HL-60 (cell line): ENCODE results near the gene RNF220.

Experiments
- DNase-seq, 2 experiments: peaks; one replicate each; pipeline ENCODE4 v3.0.0-alpha.2; 2010 to 2020; ENCODE audit warnings: low read depth in 1 of 2, low spot score in 1 of 2
- H3K27ac ChIP-seq: fragments of 250-450 bp; sonication (Bioruptor Pico); replicated peaks from 2 replicates; pipeline ENCODE4 v1.5.1; 2020; ENCODE audit warnings: mild to moderate bottlenecking, moderate library complexity
- H3K27me3 ChIP-seq: fragments of 250-450 bp; sonication (Bioruptor Pico); 2 replicates; pipeline ENCODE4 v1.5.1; 2021; ENCODE audit warnings: mild to moderate bottlenecking, moderate library complexity; ENCODE audit not compliant: insufficient read depth, poor library complexity, severe bottlenecking
- H3K4me3 ChIP-seq: replicated peaks from 2 replicates; pipeline ENCODE4 v1.5.1; 2011; ENCODE audit warnings: mild to moderate bottlenecking, control low read depth, low read length; ENCODE audit not compliant: insufficient read depth
- GABPA ChIP-seq: IDR thresholded peaks from 2 replicates; pipeline ENCODE4 v1.6.1; 2012; ENCODE audit warnings: low read depth
- POLR2AphosphoS5 ChIP-seq: IDR thresholded peaks from 2 replicates; pipeline ENCODE4 v1.6.1; 2012; ENCODE audit warnings: low read depth
- SPI1 ChIP-seq: IDR thresholded peaks from 2 replicates; pipeline ENCODE4 v1.6.1; 2012; ENCODE audit warnings: low read depth, mild to moderate bottlenecking, borderline replicate concordance
- TF ChIP-seq, protein P1 (sequence below): IDR thresholded peaks from 2 replicates; pipeline ENCODE4 v1.6.1; 2012; ENCODE audit warnings: low read depth; ENCODE audit not compliant: insufficient replicate concordance
- TF ChIP-seq, protein P2 (sequence below): IDR thresholded peaks from one replicate; pipeline ENCODE4 v1.5.1; 2011; ENCODE audit warnings: low read length, control low read depth, inconsistent platforms; ENCODE audit not compliant: insufficient read depth

RNF220 gene

DNA sequence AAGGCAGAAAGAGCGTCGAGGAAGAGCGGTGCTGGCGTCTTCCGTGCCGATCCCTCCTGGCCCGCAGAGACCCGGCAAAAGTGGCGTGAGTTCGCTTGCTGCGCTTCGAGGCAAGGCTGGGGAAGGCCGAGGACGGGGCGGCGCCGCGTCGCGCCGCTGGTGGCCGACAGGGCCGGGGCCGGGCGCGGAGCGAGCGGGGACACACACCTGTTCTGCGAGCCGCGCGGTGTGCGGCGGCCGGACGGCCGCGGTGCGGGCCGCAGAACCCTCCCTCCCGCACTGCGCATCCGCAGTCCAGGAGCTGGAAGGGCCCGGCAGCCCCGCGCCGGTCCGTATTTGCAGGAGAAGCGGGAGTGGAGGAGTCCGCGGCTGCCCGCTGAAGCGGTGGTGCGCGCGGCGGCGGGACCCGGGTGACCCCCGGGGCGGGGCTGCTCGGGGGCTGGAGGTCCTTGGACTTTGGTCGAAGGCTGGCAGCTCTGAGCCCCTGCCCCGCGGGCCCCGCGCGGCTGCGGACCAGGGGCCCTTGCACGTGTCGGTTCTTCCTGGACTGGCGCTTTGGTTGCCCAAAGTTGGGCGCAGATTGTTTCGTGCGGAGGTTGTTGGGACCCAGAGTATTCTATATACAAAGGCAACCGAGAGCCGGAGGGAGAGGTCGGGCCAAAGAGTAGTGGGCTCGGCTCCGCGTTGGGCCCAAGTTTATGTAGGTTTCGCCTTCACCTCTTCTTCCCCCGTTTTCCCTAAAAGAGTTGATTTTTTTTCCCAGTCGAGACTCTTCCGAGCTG is 2.6 kb downstream of the RNF220 start:
- H3K27me3 ChIP-seq, result peaks cover 76% of the 10 kb centered on the region
- DNase-seq, result no peak

DNA sequence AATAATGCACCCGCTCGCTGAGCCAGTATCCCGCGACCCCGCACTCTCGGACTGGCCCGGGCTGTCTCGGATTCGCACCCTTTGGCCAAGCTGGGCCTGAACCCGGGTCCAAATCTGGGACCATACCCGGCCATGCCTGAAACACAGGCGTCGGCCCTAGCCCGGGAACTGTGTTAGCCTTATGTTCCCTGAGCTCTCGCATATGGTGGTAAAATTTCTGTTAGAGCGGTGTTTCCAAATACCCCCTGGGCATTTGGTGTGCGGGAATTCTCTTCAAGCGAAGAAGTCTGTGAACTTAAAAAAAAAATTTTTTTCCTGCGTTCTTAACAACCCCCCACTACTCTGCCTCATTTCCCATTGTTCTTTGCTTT is 3.1 kb downstream of the RNF220 start:
- H3K4me3 ChIP-seq, result no peak overlapping the region
- TF ChIP-seq GABPA (no peak), POLR2AphosphoS5 (no peak), SPI1 (no peak)
- TF ChIP-seq, protein P1, sequence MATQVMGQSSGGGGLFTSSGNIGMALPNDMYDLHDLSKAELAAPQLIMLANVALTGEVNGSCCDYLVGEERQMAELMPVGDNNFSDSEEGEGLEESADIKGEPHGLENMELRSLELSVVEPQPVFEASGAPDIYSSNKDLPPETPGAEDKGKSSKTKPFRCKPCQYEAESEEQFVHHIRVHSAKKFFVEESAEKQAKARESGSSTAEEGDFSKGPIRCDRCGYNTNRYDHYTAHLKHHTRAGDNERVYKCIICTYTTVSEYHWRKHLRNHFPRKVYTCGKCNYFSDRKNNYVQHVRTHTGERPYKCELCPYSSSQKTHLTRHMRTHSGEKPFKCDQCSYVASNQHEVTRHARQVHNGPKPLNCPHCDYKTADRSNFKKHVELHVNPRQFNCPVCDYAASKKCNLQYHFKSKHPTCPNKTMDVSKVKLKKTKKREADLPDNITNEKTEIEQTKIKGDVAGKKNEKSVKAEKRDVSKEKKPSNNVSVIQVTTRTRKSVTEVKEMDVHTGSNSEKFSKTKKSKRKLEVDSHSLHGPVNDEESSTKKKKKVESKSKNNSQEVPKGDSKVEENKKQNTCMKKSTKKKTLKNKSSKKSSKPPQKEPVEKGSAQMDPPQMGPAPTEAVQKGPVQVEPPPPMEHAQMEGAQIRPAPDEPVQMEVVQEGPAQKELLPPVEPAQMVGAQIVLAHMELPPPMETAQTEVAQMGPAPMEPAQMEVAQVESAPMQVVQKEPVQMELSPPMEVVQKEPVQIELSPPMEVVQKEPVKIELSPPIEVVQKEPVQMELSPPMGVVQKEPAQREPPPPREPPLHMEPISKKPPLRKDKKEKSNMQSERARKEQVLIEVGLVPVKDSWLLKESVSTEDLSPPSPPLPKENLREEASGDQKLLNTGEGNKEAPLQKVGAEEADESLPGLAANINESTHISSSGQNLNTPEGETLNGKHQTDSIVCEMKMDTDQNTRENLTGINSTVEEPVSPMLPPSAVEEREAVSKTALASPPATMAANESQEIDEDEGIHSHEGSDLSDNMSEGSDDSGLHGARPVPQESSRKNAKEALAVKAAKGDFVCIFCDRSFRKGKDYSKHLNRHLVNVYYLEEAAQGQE, result no peak
- TF ChIP-seq, protein P2, sequence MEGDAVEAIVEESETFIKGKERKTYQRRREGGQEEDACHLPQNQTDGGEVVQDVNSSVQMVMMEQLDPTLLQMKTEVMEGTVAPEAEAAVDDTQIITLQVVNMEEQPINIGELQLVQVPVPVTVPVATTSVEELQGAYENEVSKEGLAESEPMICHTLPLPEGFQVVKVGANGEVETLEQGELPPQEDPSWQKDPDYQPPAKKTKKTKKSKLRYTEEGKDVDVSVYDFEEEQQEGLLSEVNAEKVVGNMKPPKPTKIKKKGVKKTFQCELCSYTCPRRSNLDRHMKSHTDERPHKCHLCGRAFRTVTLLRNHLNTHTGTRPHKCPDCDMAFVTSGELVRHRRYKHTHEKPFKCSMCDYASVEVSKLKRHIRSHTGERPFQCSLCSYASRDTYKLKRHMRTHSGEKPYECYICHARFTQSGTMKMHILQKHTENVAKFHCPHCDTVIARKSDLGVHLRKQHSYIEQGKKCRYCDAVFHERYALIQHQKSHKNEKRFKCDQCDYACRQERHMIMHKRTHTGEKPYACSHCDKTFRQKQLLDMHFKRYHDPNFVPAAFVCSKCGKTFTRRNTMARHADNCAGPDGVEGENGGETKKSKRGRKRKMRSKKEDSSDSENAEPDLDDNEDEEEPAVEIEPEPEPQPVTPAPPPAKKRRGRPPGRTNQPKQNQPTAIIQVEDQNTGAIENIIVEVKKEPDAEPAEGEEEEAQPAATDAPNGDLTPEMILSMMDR, result no peak
- no peak for DNase-seq
- H3K27ac ChIP-seq, result no peak overlapping the region
- peaks cover 80% of the 10 kb centered on the region for H3K27me3 ChIP-seq

More for the DNA sequence above, 2.6 kb downstream of the RNF220 start:
- no peak overlapping the region for H3K27ac ChIP-seq
- TF ChIP-seq SPI1 (no peak), GABPA (no peak)
- H3K4me3 ChIP-seq, result no peak overlapping the region

DNA sequence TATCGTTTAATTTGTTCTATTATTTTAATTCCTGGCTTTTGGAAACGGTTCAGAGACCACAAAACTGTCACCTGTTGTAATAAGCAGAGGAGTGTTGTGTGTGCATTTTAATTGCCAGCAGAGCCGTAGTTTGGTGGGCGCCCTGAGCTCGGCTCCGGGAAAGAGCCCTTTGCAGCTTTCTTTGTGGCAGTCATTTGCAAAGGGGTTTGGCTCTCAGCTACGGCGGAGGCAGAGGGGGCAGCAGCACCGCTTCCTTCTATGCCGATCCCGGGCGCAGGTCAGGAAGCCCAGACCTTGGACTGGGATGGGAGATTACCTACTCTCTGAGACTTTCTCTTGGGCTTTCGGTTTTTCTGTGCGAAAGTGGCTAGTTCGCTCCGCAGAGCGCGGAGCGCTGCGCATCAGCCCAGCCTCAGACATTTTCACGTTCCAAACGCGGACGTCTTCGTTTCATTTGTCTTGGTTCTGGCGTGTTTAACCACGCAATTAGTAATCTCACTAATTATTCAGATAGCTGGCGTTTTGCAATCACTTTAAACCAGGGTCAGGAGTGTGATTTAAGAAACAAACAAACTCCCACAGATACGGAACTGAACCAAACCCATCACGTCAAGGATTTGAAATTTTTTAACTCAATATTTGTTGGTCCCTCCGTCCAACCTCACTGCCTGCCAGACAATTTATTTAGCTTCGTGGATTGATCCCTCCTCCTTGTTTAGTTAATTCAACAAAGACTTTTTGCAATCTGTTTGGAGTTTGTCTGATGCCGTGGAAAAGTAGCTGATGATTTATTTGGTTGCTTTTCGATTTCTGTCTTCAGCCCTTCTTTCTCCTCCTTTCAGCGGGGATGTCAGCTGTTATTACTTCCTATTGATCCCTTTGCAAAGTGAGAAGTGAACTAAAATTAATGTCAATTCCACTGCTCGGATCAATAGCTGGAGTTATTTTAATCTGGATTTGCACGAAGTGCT is 3.9 kb downstream of the RNF220 start:
- no peak for TF ChIP-seq GABPA
- TF ChIP-seq, protein P2, result no peak
- no peak for TF ChIP-seq SPI1
- TF ChIP-seq POLR2AphosphoS5, result no peak
- TF ChIP-seq, protein P1, result no peak
- Histone ChIP-seq H3K27me3 (peaks cover 84% of the 10 kb centered on the region), H3K27ac (no peak overlapping the region), H3K4me3 (no peak overlapping the region)
- DNase-seq, result no peak

DNA sequence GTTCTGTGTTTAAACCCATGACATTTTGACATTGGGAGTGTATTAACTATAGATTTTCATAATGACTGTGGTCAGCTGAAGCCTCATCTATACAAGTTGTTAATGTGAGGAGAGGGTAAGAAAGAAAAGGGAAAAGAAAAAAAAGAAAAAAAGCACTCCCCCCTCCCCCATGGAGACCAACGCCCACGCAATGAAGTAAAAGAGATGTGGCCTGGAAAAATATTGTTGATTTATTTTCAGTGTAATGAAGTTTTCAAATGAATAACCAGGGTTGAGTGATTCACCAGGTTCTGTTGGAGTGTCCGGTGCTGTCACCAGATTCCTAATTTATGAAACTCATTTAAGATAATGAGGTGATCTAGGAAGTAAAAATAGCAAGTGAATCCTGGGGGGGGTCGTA is 4.7 kb downstream of the RNF220 start:
- TF ChIP-seq, protein P2, result no peak
- TF ChIP-seq GABPA (no peak), POLR2AphosphoS5 (no peak), SPI1 (no peak)
- TF ChIP-seq, protein P1, result no peak

More for the DNA sequence above, 4.7 kb downstream of the RNF220 start:
- no peak overlapping the region for H3K4me3 ChIP-seq
- H3K27me3 ChIP-seq, result peaks cover 79% of the 10 kb centered on the region
- no peak overlapping the region for H3K27ac ChIP-seq
- DNase-seq, result no peak
